Measurements from ENCODE around the gene PSIP1. TPM values are rescaled to one million over a fixed set of nuclear protein-coding genes. Genes with fewer than 3 reads are reported as not detected.

The PSIP1 gene
- total RNA-seq, 1 donor from 2014 or later, result 82.3 TPM

DNA sequence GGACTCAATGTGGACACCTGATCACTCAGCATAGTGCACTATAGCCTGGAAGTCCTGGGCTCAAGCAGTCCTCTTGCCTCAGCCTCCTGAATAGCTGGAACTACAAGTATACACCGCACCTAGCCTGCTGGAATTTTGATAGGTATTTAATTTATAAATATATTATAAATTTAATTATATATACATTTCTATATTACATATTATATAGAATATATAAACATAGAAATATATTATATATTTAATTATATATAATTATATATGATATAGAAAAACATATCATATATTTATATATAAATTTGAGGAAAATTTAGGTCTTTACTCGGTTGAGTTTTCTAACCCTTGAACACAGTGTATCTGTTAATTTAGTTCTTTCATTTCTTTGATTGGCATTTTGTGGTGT lies 15.2 kb upstream of the PSIP1 start:
- H3K9me3 Mint-ChIP-seq (ENCODE audit: low read depth), result no peaks in the 10 kb centered on the region
- no peaks in the 10 kb centered on the region for H3K27me3 Mint-ChIP-seq
- TF ChIP-seq, protein P1, sequence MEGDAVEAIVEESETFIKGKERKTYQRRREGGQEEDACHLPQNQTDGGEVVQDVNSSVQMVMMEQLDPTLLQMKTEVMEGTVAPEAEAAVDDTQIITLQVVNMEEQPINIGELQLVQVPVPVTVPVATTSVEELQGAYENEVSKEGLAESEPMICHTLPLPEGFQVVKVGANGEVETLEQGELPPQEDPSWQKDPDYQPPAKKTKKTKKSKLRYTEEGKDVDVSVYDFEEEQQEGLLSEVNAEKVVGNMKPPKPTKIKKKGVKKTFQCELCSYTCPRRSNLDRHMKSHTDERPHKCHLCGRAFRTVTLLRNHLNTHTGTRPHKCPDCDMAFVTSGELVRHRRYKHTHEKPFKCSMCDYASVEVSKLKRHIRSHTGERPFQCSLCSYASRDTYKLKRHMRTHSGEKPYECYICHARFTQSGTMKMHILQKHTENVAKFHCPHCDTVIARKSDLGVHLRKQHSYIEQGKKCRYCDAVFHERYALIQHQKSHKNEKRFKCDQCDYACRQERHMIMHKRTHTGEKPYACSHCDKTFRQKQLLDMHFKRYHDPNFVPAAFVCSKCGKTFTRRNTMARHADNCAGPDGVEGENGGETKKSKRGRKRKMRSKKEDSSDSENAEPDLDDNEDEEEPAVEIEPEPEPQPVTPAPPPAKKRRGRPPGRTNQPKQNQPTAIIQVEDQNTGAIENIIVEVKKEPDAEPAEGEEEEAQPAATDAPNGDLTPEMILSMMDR (IDR thresholded peaks at IDR 0.05; ENCODE audit: unreplicated experiment), result no peak
- H3K4me3 Mint-ChIP-seq (ENCODE audit: low read depth), result no peak overlapping the region
- no peak overlapping the region for H3K27ac Mint-ChIP-seq
- peaks cover 3% of the 10 kb centered on the region for H3K4me1 Mint-ChIP-seq (ENCODE audit: low read depth)
- no peaks in the 10 kb centered on the region for H3K36me3 Mint-ChIP-seq (ENCODE audit: insufficient read depth)
- DNase-seq (ENCODE audit: low spot score, unreplicated experiment), result no peak

GRCh38 chr9:15524845-15525455 lies 14.2 kb upstream of the PSIP1 start:
- Mint-ChIP-seq H3K27me3 (no peaks in the 10 kb centered on the region), H3K27ac (no peak overlapping the region), H3K36me3 (ENCODE audit: insufficient read depth) (no peaks in the 10 kb centered on the region), H3K4me3 (ENCODE audit: low read depth) (no peak overlapping the region), H3K9me3 (ENCODE audit: low read depth) (no peaks in the 10 kb centered on the region), H3K4me1 (ENCODE audit: low read depth) (peaks cover 3% of the 10 kb centered on the region)
- TF ChIP-seq, protein P1 (IDR thresholded peaks at IDR 0.05; ENCODE audit: unreplicated experiment), result no peak
- DNase-seq (ENCODE audit: low spot score, unreplicated experiment), result no peak

- Mint-ChIP-seq H3K36me3 (ENCODE audit: insufficient read depth) (no peaks in the 10 kb centered on the region), H3K27me3 (no peaks in the 10 kb centered on the region), H3K4me1 (ENCODE audit: low read depth) (peaks cover 3% of the 10 kb centered on the region), H3K4me3 (ENCODE audit: low read depth) (no peak overlapping the region), H3K9me3 (ENCODE audit: low read depth) (no peaks in the 10 kb centered on the region), H3K27ac (no peak overlapping the region)
- TF ChIP-seq, protein P1 (IDR thresholded peaks at IDR 0.05; ENCODE audit: unreplicated experiment), result no peak
- no peak for DNase-seq (ENCODE audit: low spot score, unreplicated experiment)
Observed at GRCh38 chr9:15522130-15522755, 11.5 kb upstream of the PSIP1 start.

DNA sequence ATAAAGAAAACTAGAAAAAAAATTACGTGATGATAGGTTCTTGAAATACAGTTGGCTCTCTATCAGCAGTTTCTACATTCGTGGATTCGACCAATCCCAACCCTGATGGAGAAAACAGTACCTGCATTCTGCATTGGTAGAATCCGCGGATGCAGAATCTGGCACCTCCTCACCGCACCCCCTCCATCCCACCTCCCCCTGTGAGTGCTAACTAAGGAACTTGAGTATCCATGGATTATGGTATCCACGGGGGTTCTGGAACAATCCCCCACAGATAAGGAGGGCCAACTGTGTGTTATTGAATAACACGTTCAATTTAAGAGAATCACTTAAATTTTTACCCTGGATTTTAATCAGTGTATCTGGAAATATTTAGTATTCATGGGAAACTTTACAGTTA lies 10.5 kb upstream of the PSIP1 start:
- H3K4me1 Mint-ChIP-seq (ENCODE audit: low read depth), result peaks cover 3% of the 10 kb centered on the region
- H3K4me3 Mint-ChIP-seq (ENCODE audit: low read depth), result no peak overlapping the region
- H3K27ac Mint-ChIP-seq, result no peak overlapping the region
- H3K36me3 Mint-ChIP-seq (ENCODE audit: insufficient read depth), result no peaks in the 10 kb centered on the region
- H3K9me3 Mint-ChIP-seq (ENCODE audit: low read depth), result no peaks in the 10 kb centered on the region
- DNase-seq (ENCODE audit: low spot score, unreplicated experiment), result no peak
- TF ChIP-seq, protein P1 (IDR thresholded peaks at IDR 0.05; ENCODE audit: unreplicated experiment), result no peak
- no peaks in the 10 kb centered on the region for H3K27me3 Mint-ChIP-seq

- no peaks in the 10 kb centered on the region for H3K27me3 Mint-ChIP-seq
- TF ChIP-seq, protein P1 (IDR thresholded peaks at IDR 0.05; ENCODE audit: unreplicated experiment), result no peak
- no peak overlapping the region for H3K27ac Mint-ChIP-seq
- H3K4me3 Mint-ChIP-seq (ENCODE audit: low read depth), result no peak overlapping the region
- no peak for DNase-seq (ENCODE audit: low spot score, unreplicated experiment)
- H3K36me3 Mint-ChIP-seq (ENCODE audit: insufficient read depth), result no peaks in the 10 kb centered on the region
- no peaks in the 10 kb centered on the region for H3K9me3 Mint-ChIP-seq (ENCODE audit: low read depth)
- H3K4me1 Mint-ChIP-seq (ENCODE audit: low read depth), result no peaks in the 10 kb centered on the region
Observed at GRCh38 chr9:15519831-15520230, 9.1 kb upstream of the PSIP1 start.

All from progenitor cell of endocrine pancreas (in vitro differentiated cells).